Cardiac septum (tissue), 1 donor: ENCODE measurements around the gene MARCHF11. TPM values are rescaled to one million over a fixed set of nuclear protein-coding genes. Genes with fewer than 3 reads are reported as not detected.

Source experiments
- DNase-seq: peaks from one replicate; pipeline ENCODE4 v3.0.0-alpha.2; 2020; ENCODE audit warnings: low spot score
- intact Hi-C: fragments of 100-400 bp; cut with DNase I; formaldehyde crosslinking; loops from one replicate; pipeline ENCODE4 v1.14.0; 2022
- total RNA-seq: library from RNA; stranded (reverse); fragmentation: NEBNext Ultra II Directional; extraction: Animal tissue kit (Norgen Biotek cat#: 25700); gene quantifications from one replicate; pipeline ENCODE4 v1.2.1, GENCODE V29; 2021
- donor health status: DM: no; HTN: no; CAD: no.

Gene MARCHF11
- total RNA-seq, 1 donor from 2014 or later = 1.3 TPM

- intact Hi-C loops = no loop called here
- DNase-seq = no peak
These were observed 113.3 kb downstream of the MARCHF11 start for GRCh38 chr5:16066320-16066719.

- DNase-seq = no peak
- intact Hi-C loops = no loop called here
These were observed 113.8 kb downstream of the MARCHF11 start for GRCh38 chr5:16065831-16066230.

- no peak for DNase-seq
These were observed 115.3 kb downstream of the MARCHF11 start for GRCh38 chr5:16064135-16064893.

GRCh38 chr5:16061163-16061562 lies 118.4 kb downstream of the MARCHF11 start:
- intact Hi-C loops = no loop called here
- DNase-seq = no peak

More at GRCh38 chr5:16064135-16064893, 115.3 kb downstream of the MARCHF11 start:
- intact Hi-C loops = no loop called here

GRCh38 chr5:16057277-16057676 lies 122.3 kb downstream of the MARCHF11 start:
- DNase-seq = no peak
- intact Hi-C loops = no loop called here

- intact Hi-C loops = no loop called here
- DNase-seq = no peak
These were observed 128.3 kb downstream of the MARCHF11 start for GRCh38 chr5:16051246-16051755.

GRCh38 chr5:16050414-16050813 lies 129.2 kb downstream of the MARCHF11 start:
- no peak for DNase-seq
- intact Hi-C loops = no loop called here

- intact Hi-C loops = no loop called here
- DNase-seq = no peak
These were observed 129.8 kb downstream of the MARCHF11 start for GRCh38 chr5:16049761-16050160.

- intact Hi-C loops = no loop called here
- no peak for DNase-seq
These were observed 131.5 kb downstream of the MARCHF11 start for GRCh38 chr5:16048132-16048531.

- no peak for DNase-seq
- intact Hi-C loops = no loop called here
These were observed 136.1 kb downstream of the MARCHF11 start for GRCh38 chr5:16043349-16043965.

- intact Hi-C loops = no loop called here
- DNase-seq = no peak
These were observed 142.3 kb downstream of the MARCHF11 start for GRCh38 chr5:16037121-16037845.

GRCh38 chr5:16034319-16035001 lies 145.1 kb downstream of the MARCHF11 start:
- DNase-seq = no peak
- intact Hi-C loops = no loop called here

GRCh38 chr5:16033187-16033925 lies 146.2 kb downstream of the MARCHF11 start:
- intact Hi-C loops = no loop called here
- DNase-seq = no peak

- intact Hi-C loops = no loop called here
- DNase-seq = no peak
These were observed 150.9 kb downstream of the MARCHF11 start for GRCh38 chr5:16028708-16029107.

GRCh38 chr5:16025681-16026080 lies 153.9 kb downstream of the MARCHF11 start:
- intact Hi-C loops = no loop called here
- DNase-seq = no peak

GRCh38 chr5:16018970-16019369 lies 160.6 kb downstream of the MARCHF11 start:
- intact Hi-C loops = no loop called here
- DNase-seq = no peak

- no peak for DNase-seq
- intact Hi-C loops = no loop called here
These were observed 161.9 kb downstream of the MARCHF11 start for GRCh38 chr5:16017720-16018119.
